GM12878 (cell line): ENCODE data around the gene RNF13. TPM values are rescaled to one million over a fixed set of nuclear protein-coding genes. Genes with fewer than 3 reads are reported as not detected.

Experiments
- ATAC-seq: fragments of 200-7000 bp; cut with Tn5 transposase; 3 replicates; pipeline ENCODE4 v1.9.1; 2020; ENCODE audit warnings: mild to moderate bottlenecking, moderate library complexity
- BruUV-seq: library from RNA; stranded (reverse); fragments of 400-500 nt; replicated peaks from 2 replicates; lab custom pipeline; 2021; lab: Mats Ljungman, UMichigan
- CTCF ChIA-PET: fragments of 300-600 bp; sonication (Branson Sonifier 250); formaldehyde crosslinking; extraction: SDS; loops from one replicate; lab custom pipeline; 2021; ENCODE audit warnings: inconsistent platforms; lab: Yijun Ruan, JAX
- POLR2A ChIA-PET: fragments of 350-600 bp; formaldehyde crosslinking; extraction: SDS; loops from one replicate; lab custom pipeline; 2021; ENCODE audit warnings: inconsistent platforms; lab: Charles Lee
- RAD21 ChIA-PET: fragments of 300-600 bp; sonication (Branson Sonifier 250); formaldehyde crosslinking; loops from one replicate; lab custom pipeline; 2023; ENCODE audit warnings: antibody characterized with exemption; ENCODE audit not compliant: unreplicated experiment; lab: Charles Lee
- SMC1A ChIA-PET: fragments of 300-600 bp; sonication (Branson Sonifier 250); formaldehyde crosslinking; loops from one replicate; lab custom pipeline; 2023; ENCODE audit not compliant: unreplicated experiment, uncharacterized antibody; lab: Charles Lee
- DNase-seq: peaks from one replicate; pipeline ENCODE4 v3.0.0-alpha.2; 2011; ENCODE audit warnings: low read depth, low spot score
- FAIRE-seq: peaks from 3 replicates; lab custom pipeline; 2011; peaks lifted over from hg19 to GRCh38; lab: Jason Lieb, UNC
- H2AFZ ChIP-seq: 2 replicates; pipeline ENCODE4 v1.6.0; 2011; ENCODE audit warnings: low read depth, low read length, control low read depth; ENCODE audit not compliant: control insufficient read depth
- H3K27ac ChIP-seq: 2 replicates; pipeline ENCODE4 v1.5.1; 2011; ENCODE audit warnings: control low read depth; ENCODE audit not compliant: control insufficient read depth, insufficient read depth
- H3K27me3 ChIP-seq, 2 experiments: replicated peaks in 1 of 2; 2 replicates each; pipeline versions ENCODE4 v1.6.0 to v1.6.1; 2011; ENCODE audit warnings: low read length in 1 of 2; ENCODE audit not compliant: control insufficient read depth in 2 of 2, insufficient read depth in 2 of 2
- H3K36me3 ChIP-seq, 2 experiments: 2 replicates each; pipeline ENCODE4 v1.5.1; 2011; ENCODE audit warnings: low read length in 1 of 2; ENCODE audit not compliant: control insufficient read depth in 2 of 2, insufficient read depth in 2 of 2
- H3K4me1 ChIP-seq: 2 replicates; pipeline ENCODE4 v1.6.1; 2011; ENCODE audit warnings: mild to moderate bottlenecking, low read length, moderate library complexity, mixed read lengths; ENCODE audit not compliant: control insufficient read depth, insufficient read depth
- H3K4me2 ChIP-seq: 2 replicates; pipeline ENCODE4 v1.6.0; 2011; ENCODE audit warnings: control low read depth; ENCODE audit not compliant: control insufficient read depth, insufficient read depth
- H3K4me3 ChIP-seq: fragments of 200-600 bp; sonication (generic); 2 replicates; pipeline ENCODE4 v1.5.1; 2016
- H3K79me2 ChIP-seq: 2 replicates; pipeline ENCODE4 v1.6.0; 2011; ENCODE audit warnings: low read length; ENCODE audit not compliant: control insufficient read depth, insufficient read depth
- H3K9ac ChIP-seq: 2 replicates; pipeline ENCODE4 v1.8.0; 2011; ENCODE audit warnings: low read length, control low read depth, mixed read lengths; ENCODE audit not compliant: control insufficient read depth, insufficient read depth
- H3K9me3 ChIP-seq: replicated peaks from 3 replicates; pipeline ENCODE4 v1.5.1; 2011; ENCODE audit warnings: mild to moderate bottlenecking, low read length; ENCODE audit not compliant: control insufficient read depth, insufficient read depth
- H4K20me1 ChIP-seq: 2 replicates; pipeline ENCODE4 v1.6.0; 2011; ENCODE audit not compliant: control insufficient read depth, insufficient read depth
- BCLAF1 ChIP-seq: fragments of 450-650 bp; IDR thresholded peaks from 2 replicates; pipeline ENCODE4 v1.6.1; 2017; ENCODE audit warnings: antibody characterized with exemption, mild to moderate bottlenecking, moderate library complexity
- DPF2 ChIP-seq: fragments of 450-650 bp; IDR thresholded peaks from 2 replicates; pipeline ENCODE4 v1.6.1; 2017; ENCODE audit warnings: mild to moderate bottlenecking
- ETV6 ChIP-seq, 2 experiments: fragments of 450-650 bp in 1 of 2; IDR thresholded peaks in 1 of 2; conservative IDR thresholded peaks in 1 of 2; 2 replicates each; pipeline ENCODE4 v1.6.1; 2014; ENCODE audit warnings: antibody characterized with exemption in 1 of 2, borderline replicate concordance in 1 of 2, low read depth in 1 of 2, mild to moderate bottlenecking in 1 of 2, moderate library complexity in 1 of 2
- FOXM1 ChIP-seq: IDR thresholded peaks from 2 replicates; pipeline ENCODE4 v1.6.1; 2012; ENCODE audit warnings: low read depth, mild to moderate bottlenecking, inconsistent platforms, low read length, moderate library complexity
- KDM1A ChIP-seq: fragments of 200-600 bp; sonication (generic); IDR thresholded peaks from 2 replicates; pipeline ENCODE4 v1.6.1; 2016; ENCODE audit warnings: borderline replicate concordance
- LARP7 ChIP-seq: fragments of 450-650 bp; IDR thresholded peaks from 2 replicates; pipeline ENCODE4 v1.6.1; 2017; ENCODE audit warnings: mild to moderate bottlenecking
- NBN ChIP-seq: fragments of 450-650 bp; IDR thresholded peaks from 2 replicates; pipeline ENCODE4 v1.6.1; 2016
- PAX5 ChIP-seq: IDR thresholded peaks from 2 replicates; pipeline ENCODE4 v1.6.1; 2011; ENCODE audit warnings: low read depth, low read length, borderline replicate concordance
- POLR2AphosphoS2 ChIP-seq: IDR thresholded peaks from 2 replicates; pipeline ENCODE4 v1.6.1; 2011; ENCODE audit warnings: low read depth, mild to moderate bottlenecking, low read length, improper control_type of control experiment, moderate library complexity
- RAD21 ChIP-seq: IDR thresholded peaks from 2 replicates; pipeline ENCODE4 v1.6.1; 2011; ENCODE audit warnings: mild to moderate bottlenecking, low read depth, low read length, moderate library complexity; ENCODE audit not compliant: insufficient read depth
- RCOR1 ChIP-seq: conservative IDR thresholded peaks from 2 replicates; pipeline ENCODE4 v1.6.1; 2012; ENCODE audit warnings: low read depth, low read length, improper control_type of control experiment
- SMAD1 ChIP-seq: fragments of 450-650 bp; IDR thresholded peaks from 2 replicates; pipeline ENCODE4 v1.6.1; 2018; ENCODE audit warnings: mild to moderate bottlenecking, low read depth; ENCODE audit not compliant: partially characterized antibody
- SMARCA5 ChIP-seq: fragments of 450-650 bp; IDR thresholded peaks from 2 replicates; pipeline ENCODE4 v1.6.1; 2017; ENCODE audit warnings: mild to moderate bottlenecking
- USF1 ChIP-seq: IDR thresholded peaks from 2 replicates; pipeline ENCODE4 v1.6.1; 2011; ENCODE audit warnings: borderline replicate concordance, low read depth, mild to moderate bottlenecking, moderate library complexity, mixed read lengths, low read length; ENCODE audit not compliant: insufficient read depth; ENCODE audit errors: extremely low read length
- ZNF207 ChIP-seq: fragments of 450-650 bp; IDR thresholded peaks from 2 replicates; pipeline ENCODE4 v1.6.1; 2014; ENCODE audit warnings: antibody characterized with exemption, mild to moderate bottlenecking, borderline replicate concordance
- ZNF622 ChIP-seq: fragments of 450-650 bp; IDR thresholded peaks from 2 replicates; pipeline ENCODE4 v1.6.1; 2017; ENCODE audit warnings: mild to moderate bottlenecking, inconsistent platforms
- WGBS: methylation state at CpG from one replicate; pipeline ENCODE4 v1.1.6; 2016; ENCODE audit warnings: low lambda C conversion rate; ENCODE audit not compliant: insufficient replicate concordance, insufficient coverage; ENCODE audit errors: missing lambda C conversion rate; 5-methylcytosine and 5-hydroxymethylcytosine counted together
- in situ Hi-C: fragments of 300-500 bp; cut with MboI; formaldehyde crosslinking; loops from 9 replicates; pipeline ENCODE4 v1.14.3; 2018; ENCODE audit warnings: mixed read lengths
- intact Hi-C: fragments of 100-400 bp; cut with micrococcal nuclease; formaldehyde crosslinking; loops from one replicate; pipeline ENCODE4 v1.14.2; 2022; ENCODE audit not compliant: unreplicated experiment
- polyA plus RNA-seq, 11 experiments: library from polyadenylated mRNA; depleted of rRNA in 4 of 11; unstranded in 6 of 11; stranded (reverse) in 5 of 11; fragments of >200 nt; fragmentation: Nextera tagmentation in 4 of 11; fragmentation: Illumina TruSeq in 1 of 11; extraction: Ambion mirVana in 4 of 11; extraction: Trizol in 1 of 11; gene quantifications; 1 replicate in 1 of 11; 2 replicates in 10 of 11; pipeline versions ENCODE4 v1.2.1 to v1.2.3, GENCODE V29; 2011 to 2016; ENCODE audit warnings: inconsistent platforms in 2 of 11, missing spikeins in 2 of 11, low read depth in 1 of 11
- total RNA-seq, 4 experiments: library from RNA; depleted of rRNA in 3 of 4; stranded (reverse); fragments of >200 nt in 3 of 4; fragmentation: Illumina TruSeq in 1 of 4; extraction: Trizol in 1 of 4; gene quantifications; 2 replicates each; pipeline versions ENCODE4 v1.2.1 to v1.2.3, GENCODE V29; 2013 to 2021
- TF ChIP-seq, protein P1 (sequence below): fragments of 450-650 bp; formaldehyde crosslinking; IDR thresholded peaks from 2 replicates; pipeline ENCODE4 v1.4.0; 2022; ENCODE audit warnings: mild to moderate bottlenecking, moderate library complexity

The RNF13 gene
- total and polyA plus RNA-seq, 10 of the 15 experiments (the other 5 are each of a cell fraction or from before 2014, with no cell fraction given) = 18.9 to 73.4 (median 36.7) TPM

- TF ChIP-seq ZNF622 = no peak
- no peak for TF ChIP-seq SMAD1
- no peak for TF ChIP-seq ZNF207
- TF ChIP-seq, protein P1, sequence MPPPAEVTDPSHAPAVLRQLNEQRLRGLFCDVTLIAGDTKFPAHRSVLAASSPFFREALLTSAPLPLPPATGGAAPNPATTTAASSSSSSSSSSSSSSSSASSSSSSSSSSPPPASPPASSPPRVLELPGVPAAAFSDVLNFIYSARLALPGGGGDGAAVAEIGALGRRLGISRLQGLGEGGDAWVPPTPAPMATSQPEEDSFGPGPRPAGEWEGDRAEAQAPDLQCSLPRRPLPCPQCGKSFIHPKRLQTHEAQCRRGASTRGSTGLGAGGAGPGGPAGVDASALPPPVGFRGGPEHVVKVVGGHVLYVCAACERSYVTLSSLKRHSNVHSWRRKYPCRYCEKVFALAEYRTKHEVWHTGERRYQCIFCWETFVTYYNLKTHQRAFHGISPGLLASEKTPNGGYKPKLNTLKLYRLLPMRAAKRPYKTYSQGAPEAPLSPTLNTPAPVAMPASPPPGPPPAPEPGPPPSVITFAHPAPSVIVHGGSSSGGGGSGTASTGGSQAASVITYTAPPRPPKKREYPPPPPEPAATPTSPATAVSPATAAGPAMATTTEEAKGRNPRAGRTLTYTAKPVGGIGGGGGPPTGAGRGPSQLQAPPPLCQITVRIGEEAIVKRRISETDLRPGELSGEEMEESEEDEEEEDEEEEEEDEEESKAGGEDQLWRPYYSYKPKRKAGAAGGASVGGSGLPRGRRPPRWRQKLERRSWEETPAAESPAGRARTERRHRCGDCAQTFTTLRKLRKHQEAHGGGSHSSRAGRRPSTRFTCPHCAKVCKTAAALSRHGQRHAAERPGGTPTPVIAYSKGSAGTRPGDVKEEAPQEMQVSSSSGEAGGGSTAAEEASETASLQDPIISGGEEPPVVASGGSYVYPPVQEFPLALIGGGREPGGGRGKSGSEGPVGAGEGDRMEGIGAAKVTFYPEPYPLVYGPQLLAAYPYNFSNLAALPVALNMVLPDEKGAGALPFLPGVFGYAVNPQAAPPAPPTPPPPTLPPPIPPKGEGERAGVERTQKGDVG (CRISPR knock-in tag) = no peak
- TF ChIP-seq LARP7 = no peak
- TF ChIP-seq FOXM1 = no peak
- TF ChIP-seq, all 136 proteins: peak for 0
Observed at GRCh38 chr3:149763565-149764195, 49.3 kb upstream of the RNF13 start (continued).

DNA sequence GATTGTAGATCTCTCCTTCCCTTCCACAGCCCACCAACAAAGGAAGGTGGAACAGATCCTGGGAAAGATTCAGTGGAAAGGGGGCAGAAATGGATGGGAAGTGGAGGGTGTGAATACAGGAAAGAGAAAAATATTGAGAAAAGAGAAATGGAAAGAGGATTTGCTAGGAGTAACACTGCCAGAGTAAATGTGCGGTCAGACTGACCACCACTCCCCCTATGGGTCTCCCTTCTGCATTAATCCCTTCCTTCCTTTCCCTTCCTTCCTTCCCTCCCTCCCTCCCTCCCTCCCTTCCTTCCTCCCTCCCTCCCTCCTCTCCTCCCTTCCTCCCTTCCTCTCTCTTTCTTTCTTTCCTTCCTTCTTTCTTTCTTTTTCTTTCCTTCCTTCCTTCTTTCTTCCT, 48.7 kb upstream of the RNF13 start:
- peaks cover 0 to 7% of the 10 kb centered on the region in 2 experiments; a peak in 1 of 4 replicates for H3K27me3 ChIP-seq
- no peaks in the 10 kb centered on the region for H4K20me1 ChIP-seq
- intact Hi-C loops = no loop called here
- in situ Hi-C loops = no loop called here
- ATAC-seq = no peak
- ChIA-PET SMC1A (interaction anchor here (2.1 kb wide), 1 partner anchor 273 kb away, joined by 6 read pairs; no protein-coding TSS in a partner anchor), POLR2A (no interaction called here), CTCF (interaction anchor here (1.3 to 15.4 kb wide), 4 partner anchors 12 to 253 kb away, joined by 3 to 222 read pairs (median 66); partner anchors contain the start of gene COMMD2), RAD21 (no interaction called here)
- no peaks in the 10 kb centered on the region for H3K36me3 ChIP-seq
- FAIRE-seq = no peak
- H3K9ac ChIP-seq = no peak overlapping the region
- no peaks in the 10 kb centered on the region for H3K9me3 ChIP-seq
- no peak overlapping the region for H3K4me3 ChIP-seq
- no peak overlapping the region for H3K27ac ChIP-seq
- H3K4me2 ChIP-seq = no peak overlapping the region
- BruUV-seq = no TSS peak
- no peak for DNase-seq
- H2AFZ ChIP-seq = no peak overlapping the region
- H3K79me2 ChIP-seq = no peaks in the 10 kb centered on the region
- H3K4me1 ChIP-seq = no peaks in the 10 kb centered on the region
- WGBS = 85% methylated on average over 1 of the region's 1 CpG
- no peak for TF ChIP-seq BCLAF1
- no peak for TF ChIP-seq USF1
- no peak for TF ChIP-seq DPF2
- TF ChIP-seq RCOR1 = no peak
- TF ChIP-seq SMARCA5 = no peak
- no peak for TF ChIP-seq PAX5
- no peak for TF ChIP-seq KDM1A
- no peak for TF ChIP-seq NBN
- no peak for TF ChIP-seq ETV6 (conservative IDR thresholded peaks at IDR 0.05 in 1 of 2, IDR thresholded peaks at IDR 0.05 in 1 of 2; ENCODE audit: borderline replicate concordance in 1 of 2, low read depth in 1 of 2)
- TF ChIP-seq RAD21 = no peak
- TF ChIP-seq POLR2AphosphoS2 = no peak
